H9 (cell line): Measurements from ENCODE around the gene SYP. TPM values are rescaled to one million over a fixed set of nuclear protein-coding genes. Genes with fewer than 3 reads are reported as not detected.

Experiments
- DNase-seq: peaks from one replicate; pipeline ENCODE4 v3.0.0-alpha.2; 2017
- H2AFZ ChIP-seq: one replicate; pipeline ENCODE4 v1.6.1; 2013; ENCODE audit warnings: mild to moderate bottlenecking, low read length, control low read depth, moderate library complexity
- H2AK5ac ChIP-seq: 2 replicates; pipeline ENCODE4 v1.6.1; 2013; ENCODE audit warnings: low read length, control low read depth, mixed read lengths; ENCODE audit not compliant: insufficient read length
- H2BK120ac ChIP-seq: one replicate; pipeline ENCODE4 v1.6.1; 2013; ENCODE audit warnings: low read depth, mild to moderate bottlenecking, low read length, control low read depth, inconsistent platforms; ENCODE audit not compliant: poor library complexity, severe bottlenecking
- H2BK12ac ChIP-seq: 2 replicates; pipeline ENCODE4 v1.6.1; 2013; ENCODE audit warnings: low read length, control low read depth, mixed read lengths, low read depth; ENCODE audit not compliant: insufficient read length
- H2BK15ac ChIP-seq: 2 replicates; pipeline ENCODE4 v1.6.1; 2013; ENCODE audit warnings: low read depth, low read length, control low read depth
- H2BK20ac ChIP-seq: one replicate; pipeline ENCODE4 v1.6.1; 2013; ENCODE audit warnings: low read depth, mild to moderate bottlenecking, low read length, control low read depth, inconsistent platforms; ENCODE audit not compliant: poor library complexity, severe bottlenecking
- H2BK5ac ChIP-seq: 2 replicates; pipeline ENCODE4 v1.6.1; 2013; ENCODE audit warnings: low read length, control low read depth, mixed read lengths; ENCODE audit not compliant: insufficient read length
- H3K14ac ChIP-seq: 2 replicates; pipeline ENCODE4 v1.6.1; 2013; ENCODE audit warnings: low read length, control low read depth; ENCODE audit not compliant: insufficient read depth
- H3K18ac ChIP-seq: 2 replicates; pipeline ENCODE4 v1.6.1; 2013; ENCODE audit warnings: low read depth, mild to moderate bottlenecking, mixed read lengths, low read length, control low read depth; ENCODE audit not compliant: insufficient read length
- H3K23ac ChIP-seq: 2 replicates; pipeline ENCODE4 v1.6.1; 2013; ENCODE audit warnings: low read length, control low read depth, mixed read lengths, low read depth; ENCODE audit not compliant: insufficient read length
- H3K23me2 ChIP-seq: 2 replicates; pipeline ENCODE4 v1.6.1; 2013; ENCODE audit warnings: low read depth, mild to moderate bottlenecking, mixed read lengths, low read length, control low read depth; ENCODE audit not compliant: insufficient read length, poor library complexity, severe bottlenecking
- H3K27ac ChIP-seq: 2 replicates; pipeline ENCODE4 v1.5.1; 2013; ENCODE audit warnings: low read length, control low read depth, mixed read lengths, low read depth; ENCODE audit not compliant: insufficient read length
- H3K27me3 ChIP-seq: 2 replicates; pipeline ENCODE4 v1.6.1; 2013; ENCODE audit warnings: low read length, control low read depth, inconsistent platforms; ENCODE audit not compliant: insufficient read depth
- H3K4ac ChIP-seq: 2 replicates; pipeline ENCODE4 v1.6.1; 2013; ENCODE audit warnings: low read depth, mild to moderate bottlenecking, control low read depth, inconsistent platforms, low read length, moderate library complexity
- H3K4me1 ChIP-seq: 2 replicates; pipeline ENCODE4 v1.6.1; 2013; ENCODE audit warnings: low read length, control low read depth, inconsistent platforms; ENCODE audit not compliant: insufficient read depth
- H3K4me2 ChIP-seq: 2 replicates; pipeline ENCODE4 v1.6.1; 2013; ENCODE audit warnings: low read length, control low read depth, mixed read lengths; ENCODE audit not compliant: insufficient read length, insufficient read depth
- H3K56ac ChIP-seq: 2 replicates; pipeline ENCODE4 v1.6.1; 2013; ENCODE audit warnings: low read depth, mild to moderate bottlenecking, mixed read lengths, low read length, control low read depth; ENCODE audit not compliant: insufficient read length
- H3K79me1 ChIP-seq: 2 replicates; pipeline ENCODE4 v1.6.1; 2013; ENCODE audit warnings: low read depth, mild to moderate bottlenecking, moderate library complexity, low read length, control low read depth, inconsistent platforms; ENCODE audit not compliant: insufficient read depth, poor library complexity, severe bottlenecking
- H3K79me2 ChIP-seq: 2 replicates; pipeline ENCODE4 v1.6.1; 2013; ENCODE audit warnings: low read length, control low read depth, inconsistent platforms; ENCODE audit not compliant: insufficient read depth
- H3K9ac ChIP-seq: 2 replicates; pipeline ENCODE4 v1.6.1; 2013; ENCODE audit warnings: low read length, control low read depth, mixed read lengths; ENCODE audit not compliant: insufficient read length; ENCODE audit errors: extremely low read depth
- H3K9me3 ChIP-seq: one replicate; pipeline ENCODE4 v1.6.1; 2013; ENCODE audit warnings: low read depth, low read length, inconsistent platforms; ENCODE audit not compliant: control insufficient read depth
- H3T11ph ChIP-seq: one replicate; pipeline ENCODE4 v1.6.1; 2013; ENCODE audit warnings: mild to moderate bottlenecking, low read length, control low read depth, inconsistent platforms
- H4K20me1 ChIP-seq: one replicate; pipeline ENCODE4 v1.6.1; 2013; ENCODE audit not compliant: control insufficient read depth, insufficient read length, insufficient read depth
- H4K5ac ChIP-seq: 2 replicates; pipeline ENCODE4 v1.6.1; 2013; ENCODE audit warnings: low read depth, mild to moderate bottlenecking, mixed read lengths, low read length, control low read depth; ENCODE audit not compliant: insufficient read length
- H4K8ac ChIP-seq: replicated peaks from 2 replicates; pipeline ENCODE4 v1.6.1; 2013; ENCODE audit warnings: low read length, control low read depth, mixed read lengths, low read depth; ENCODE audit not compliant: insufficient read length
- H4K91ac ChIP-seq: 2 replicates; pipeline ENCODE4 v1.6.1; 2013; ENCODE audit warnings: low read depth, mild to moderate bottlenecking, moderate library complexity, mixed read lengths, low read length, control low read depth; ENCODE audit not compliant: insufficient read length
- H3K27ac Mint-ChIP-seq, 3 experiments: 2 replicates in 2 of 3; 3 replicates in 1 of 3; pipeline ENCODE4 v1.8.0; 2020 to 2021; ENCODE audit warnings: mixed read lengths in 3 of 3, mild to moderate bottlenecking in 1 of 3, moderate library complexity in 1 of 3
- H3K27me3 Mint-ChIP-seq: 2 replicates; pipeline ENCODE4 v1.8.0; 2021; ENCODE audit warnings: low read depth, mild to moderate bottlenecking, moderate library complexity, mixed read lengths
- H3K36me3 Mint-ChIP-seq, 3 experiments: 2 replicates in 2 of 3; 3 replicates in 1 of 3; pipeline ENCODE4 v1.8.0; 2020 to 2021; ENCODE audit warnings: low read depth in 3 of 3, mixed read lengths in 3 of 3; ENCODE audit not compliant: insufficient read depth in 1 of 3
- H3K4me1 Mint-ChIP-seq, 2 experiments: 2 replicates each; pipeline ENCODE4 v1.8.0; 2020; ENCODE audit warnings: mixed read lengths in 2 of 2
- H3K4me3 Mint-ChIP-seq, 2 experiments: 2 replicates in 1 of 2; 3 replicates in 1 of 2; pipeline ENCODE4 v1.8.0; 2020 to 2021; ENCODE audit warnings: mild to moderate bottlenecking in 2 of 2, mixed read lengths in 2 of 2, moderate library complexity in 1 of 2
- H3K9me3 Mint-ChIP-seq, 2 experiments: 2 replicates in 1 of 2; 3 replicates in 1 of 2; pipeline ENCODE4 v1.8.0; 2020; ENCODE audit warnings: mild to moderate bottlenecking in 2 of 2, mixed read lengths in 2 of 2, moderate library complexity in 1 of 2
- CTCF ChIP-seq: fragments of 200-600 bp; sonication (generic); conservative IDR thresholded peaks from 3 replicates; pipeline ENCODE4 v1.8.0; 2021; ENCODE audit warnings: antibody characterized with exemption, mild to moderate bottlenecking
- WGBS: extraction: QIAGEN DNeasy Blood & Tissue Kit; methylation state at CpG from one replicate; pipeline ENCODE4 v1.1.7; 2013; ENCODE audit warnings: missing lambda C conversion rate, low lambda C conversion rate, mixed read lengths; ENCODE audit not compliant: insufficient read length; ENCODE audit errors: extremely low coverage; 5-methylcytosine and 5-hydroxymethylcytosine counted together
- total RNA-seq: library from RNA; stranded (reverse); gene quantifications from 2 replicates; pipeline ENCODE4 v1.2.1, GENCODE V29; 2021

The SYP gene
- total RNA-seq, 1 experiment from 2014 or later = 1.8 TPM

GRCh38 chrX:49164589-49165360 lies 35.2 kb downstream of the SYP start:
- Histone ChIP-seq H3K79me2 (no peaks in the 10 kb centered on the region), H4K8ac (no peak overlapping the region), H3K9me3 (peaks cover 12% of the 10 kb centered on the region), H2BK120ac (no peak overlapping the region), H2BK15ac (no peak overlapping the region), H3K4ac (no peak overlapping the region), H4K91ac (no peak overlapping the region), H2AK5ac (no peak overlapping the region), H3K9ac (no peak overlapping the region), H3K27ac (no peak overlapping the region), H3K4me1 (no peaks in the 10 kb centered on the region), H4K5ac (no peak overlapping the region), H3K14ac (no peak overlapping the region), H3K4me2 (no peak overlapping the region), H3K23ac (no peak overlapping the region), H2AFZ (no peak overlapping the region), H2BK5ac (no peak overlapping the region), H3K27me3 (no peaks in the 10 kb centered on the region; the same call in 1 of the 2 replicates), H2BK20ac (no peak overlapping the region), H2BK12ac (no peak overlapping the region), H3K23me2 (peaks cover 14% of the 10 kb centered on the region), H3K56ac (no peak overlapping the region), H3T11ph (no peak overlapping the region), H3K18ac (no peak overlapping the region), H4K20me1 (no peaks in the 10 kb centered on the region), H3K79me1 (no peaks in the 10 kb centered on the region)
- no CpG with 5 or more reads among the region's 31 CpGs for WGBS
- H3K36me3 Mint-ChIP-seq = peaks cover 0 to 8% (median 5%) of the 10 kb centered on the region in 3 experiments; a peak in 3 of 7 replicates
- peaks cover 57 to 60% of the 10 kb centered on the region in 2 experiments for H3K9me3 Mint-ChIP-seq
- peak overlapping the region in 1 of 2 experiments; percentile 77; a peak in 1 of 5 replicates for H3K4me3 Mint-ChIP-seq
- peaks cover 9 to 25% of the 10 kb centered on the region in 2 experiments for H3K4me1 Mint-ChIP-seq
- no peak for DNase-seq
- TF ChIP-seq CTCF = no peak
- H3K27ac Mint-ChIP-seq = no peak overlapping the region
- peaks cover 34% of the 10 kb centered on the region for H3K27me3 Mint-ChIP-seq
